ENCODE data around the gene MYMK.

DNA sequence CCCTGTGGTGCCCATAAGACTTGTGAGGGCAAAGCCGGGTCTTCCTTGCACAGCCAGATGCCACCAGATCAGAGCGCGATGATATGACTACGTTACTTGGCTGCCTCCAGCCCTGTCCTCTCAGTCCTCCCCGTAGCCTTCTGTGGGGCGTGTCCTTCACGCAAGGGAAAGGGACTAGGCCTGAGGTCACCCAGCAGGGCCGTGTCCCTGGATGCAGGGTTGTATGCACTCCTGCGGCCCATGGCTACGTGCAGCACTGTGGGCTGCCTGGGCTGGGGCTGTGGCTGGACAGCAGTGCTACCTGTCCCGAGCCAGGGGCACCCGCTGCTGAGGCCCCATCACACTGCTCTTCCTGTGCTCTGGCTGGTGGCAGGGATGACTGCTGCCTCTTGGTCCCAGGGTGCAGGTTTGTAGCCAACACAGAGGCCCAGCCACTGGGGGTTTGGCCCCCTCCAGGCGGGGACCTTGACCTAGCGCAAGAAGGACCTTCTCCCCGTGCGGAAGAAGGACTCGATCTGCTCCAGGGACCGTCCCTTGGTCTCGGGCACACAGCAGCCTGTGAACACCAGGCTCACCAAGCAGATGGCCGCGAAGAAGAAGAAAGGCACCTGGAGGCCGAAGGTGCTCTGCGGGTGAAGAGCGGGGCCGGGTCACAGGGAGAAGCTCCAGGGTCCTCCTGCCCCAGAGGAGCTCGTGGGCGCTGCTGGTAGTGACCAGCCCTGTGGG lies 53.0 kb downstream of the MYMK start:
- TF ChIP-seq, protein P1, sequence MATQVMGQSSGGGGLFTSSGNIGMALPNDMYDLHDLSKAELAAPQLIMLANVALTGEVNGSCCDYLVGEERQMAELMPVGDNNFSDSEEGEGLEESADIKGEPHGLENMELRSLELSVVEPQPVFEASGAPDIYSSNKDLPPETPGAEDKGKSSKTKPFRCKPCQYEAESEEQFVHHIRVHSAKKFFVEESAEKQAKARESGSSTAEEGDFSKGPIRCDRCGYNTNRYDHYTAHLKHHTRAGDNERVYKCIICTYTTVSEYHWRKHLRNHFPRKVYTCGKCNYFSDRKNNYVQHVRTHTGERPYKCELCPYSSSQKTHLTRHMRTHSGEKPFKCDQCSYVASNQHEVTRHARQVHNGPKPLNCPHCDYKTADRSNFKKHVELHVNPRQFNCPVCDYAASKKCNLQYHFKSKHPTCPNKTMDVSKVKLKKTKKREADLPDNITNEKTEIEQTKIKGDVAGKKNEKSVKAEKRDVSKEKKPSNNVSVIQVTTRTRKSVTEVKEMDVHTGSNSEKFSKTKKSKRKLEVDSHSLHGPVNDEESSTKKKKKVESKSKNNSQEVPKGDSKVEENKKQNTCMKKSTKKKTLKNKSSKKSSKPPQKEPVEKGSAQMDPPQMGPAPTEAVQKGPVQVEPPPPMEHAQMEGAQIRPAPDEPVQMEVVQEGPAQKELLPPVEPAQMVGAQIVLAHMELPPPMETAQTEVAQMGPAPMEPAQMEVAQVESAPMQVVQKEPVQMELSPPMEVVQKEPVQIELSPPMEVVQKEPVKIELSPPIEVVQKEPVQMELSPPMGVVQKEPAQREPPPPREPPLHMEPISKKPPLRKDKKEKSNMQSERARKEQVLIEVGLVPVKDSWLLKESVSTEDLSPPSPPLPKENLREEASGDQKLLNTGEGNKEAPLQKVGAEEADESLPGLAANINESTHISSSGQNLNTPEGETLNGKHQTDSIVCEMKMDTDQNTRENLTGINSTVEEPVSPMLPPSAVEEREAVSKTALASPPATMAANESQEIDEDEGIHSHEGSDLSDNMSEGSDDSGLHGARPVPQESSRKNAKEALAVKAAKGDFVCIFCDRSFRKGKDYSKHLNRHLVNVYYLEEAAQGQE (IDR thresholded peaks at IDR 0.05; ENCODE audit: unreplicated experiment): no peak
- TF ChIP-seq, protein P2, sequence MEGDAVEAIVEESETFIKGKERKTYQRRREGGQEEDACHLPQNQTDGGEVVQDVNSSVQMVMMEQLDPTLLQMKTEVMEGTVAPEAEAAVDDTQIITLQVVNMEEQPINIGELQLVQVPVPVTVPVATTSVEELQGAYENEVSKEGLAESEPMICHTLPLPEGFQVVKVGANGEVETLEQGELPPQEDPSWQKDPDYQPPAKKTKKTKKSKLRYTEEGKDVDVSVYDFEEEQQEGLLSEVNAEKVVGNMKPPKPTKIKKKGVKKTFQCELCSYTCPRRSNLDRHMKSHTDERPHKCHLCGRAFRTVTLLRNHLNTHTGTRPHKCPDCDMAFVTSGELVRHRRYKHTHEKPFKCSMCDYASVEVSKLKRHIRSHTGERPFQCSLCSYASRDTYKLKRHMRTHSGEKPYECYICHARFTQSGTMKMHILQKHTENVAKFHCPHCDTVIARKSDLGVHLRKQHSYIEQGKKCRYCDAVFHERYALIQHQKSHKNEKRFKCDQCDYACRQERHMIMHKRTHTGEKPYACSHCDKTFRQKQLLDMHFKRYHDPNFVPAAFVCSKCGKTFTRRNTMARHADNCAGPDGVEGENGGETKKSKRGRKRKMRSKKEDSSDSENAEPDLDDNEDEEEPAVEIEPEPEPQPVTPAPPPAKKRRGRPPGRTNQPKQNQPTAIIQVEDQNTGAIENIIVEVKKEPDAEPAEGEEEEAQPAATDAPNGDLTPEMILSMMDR (conservative IDR thresholded peaks at IDR 0.05; ENCODE audit: low read depth in 2 of 2): no peak
- TF ChIP-seq POLR2AphosphoS5 (IDR thresholded peaks at IDR 0.05; ENCODE audit: low read depth) (0 out of 2 replicates have a peak, but pooled peaks have one; percentile 14), EZH2 (IDR thresholded peaks at IDR 0.05; ENCODE audit: low read depth, unreplicated experiment) (no peak), JUNB (IDR thresholded peaks at IDR 0.05; ENCODE audit: unreplicated experiment) (no peak), EZH2phosphoT487 (IDR thresholded peaks at IDR 0.05; ENCODE audit: unreplicated experiment) (no peak), CREB1 (CRISPR knock-in tag; IDR thresholded peaks at IDR 0.05; ENCODE audit: low read depth) (no peak), ZNF114 (CRISPR knock-in tag; IDR thresholded peaks at IDR 0.05) (no peak), NANOG (IDR thresholded peaks at IDR 0.05; ENCODE audit: borderline replicate concordance) (no peak)
- TF ChIP-seq, protein P3, sequence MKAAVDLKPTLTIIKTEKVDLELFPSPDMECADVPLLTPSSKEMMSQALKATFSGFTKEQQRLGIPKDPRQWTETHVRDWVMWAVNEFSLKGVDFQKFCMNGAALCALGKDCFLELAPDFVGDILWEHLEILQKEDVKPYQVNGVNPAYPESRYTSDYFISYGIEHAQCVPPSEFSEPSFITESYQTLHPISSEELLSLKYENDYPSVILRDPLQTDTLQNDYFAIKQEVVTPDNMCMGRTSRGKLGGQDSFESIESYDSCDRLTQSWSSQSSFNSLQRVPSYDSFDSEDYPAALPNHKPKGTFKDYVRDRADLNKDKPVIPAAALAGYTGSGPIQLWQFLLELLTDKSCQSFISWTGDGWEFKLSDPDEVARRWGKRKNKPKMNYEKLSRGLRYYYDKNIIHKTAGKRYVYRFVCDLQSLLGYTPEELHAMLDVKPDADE (IDR thresholded peaks at IDR 0.05): no peak
- TF ChIP-seq, protein P4, sequence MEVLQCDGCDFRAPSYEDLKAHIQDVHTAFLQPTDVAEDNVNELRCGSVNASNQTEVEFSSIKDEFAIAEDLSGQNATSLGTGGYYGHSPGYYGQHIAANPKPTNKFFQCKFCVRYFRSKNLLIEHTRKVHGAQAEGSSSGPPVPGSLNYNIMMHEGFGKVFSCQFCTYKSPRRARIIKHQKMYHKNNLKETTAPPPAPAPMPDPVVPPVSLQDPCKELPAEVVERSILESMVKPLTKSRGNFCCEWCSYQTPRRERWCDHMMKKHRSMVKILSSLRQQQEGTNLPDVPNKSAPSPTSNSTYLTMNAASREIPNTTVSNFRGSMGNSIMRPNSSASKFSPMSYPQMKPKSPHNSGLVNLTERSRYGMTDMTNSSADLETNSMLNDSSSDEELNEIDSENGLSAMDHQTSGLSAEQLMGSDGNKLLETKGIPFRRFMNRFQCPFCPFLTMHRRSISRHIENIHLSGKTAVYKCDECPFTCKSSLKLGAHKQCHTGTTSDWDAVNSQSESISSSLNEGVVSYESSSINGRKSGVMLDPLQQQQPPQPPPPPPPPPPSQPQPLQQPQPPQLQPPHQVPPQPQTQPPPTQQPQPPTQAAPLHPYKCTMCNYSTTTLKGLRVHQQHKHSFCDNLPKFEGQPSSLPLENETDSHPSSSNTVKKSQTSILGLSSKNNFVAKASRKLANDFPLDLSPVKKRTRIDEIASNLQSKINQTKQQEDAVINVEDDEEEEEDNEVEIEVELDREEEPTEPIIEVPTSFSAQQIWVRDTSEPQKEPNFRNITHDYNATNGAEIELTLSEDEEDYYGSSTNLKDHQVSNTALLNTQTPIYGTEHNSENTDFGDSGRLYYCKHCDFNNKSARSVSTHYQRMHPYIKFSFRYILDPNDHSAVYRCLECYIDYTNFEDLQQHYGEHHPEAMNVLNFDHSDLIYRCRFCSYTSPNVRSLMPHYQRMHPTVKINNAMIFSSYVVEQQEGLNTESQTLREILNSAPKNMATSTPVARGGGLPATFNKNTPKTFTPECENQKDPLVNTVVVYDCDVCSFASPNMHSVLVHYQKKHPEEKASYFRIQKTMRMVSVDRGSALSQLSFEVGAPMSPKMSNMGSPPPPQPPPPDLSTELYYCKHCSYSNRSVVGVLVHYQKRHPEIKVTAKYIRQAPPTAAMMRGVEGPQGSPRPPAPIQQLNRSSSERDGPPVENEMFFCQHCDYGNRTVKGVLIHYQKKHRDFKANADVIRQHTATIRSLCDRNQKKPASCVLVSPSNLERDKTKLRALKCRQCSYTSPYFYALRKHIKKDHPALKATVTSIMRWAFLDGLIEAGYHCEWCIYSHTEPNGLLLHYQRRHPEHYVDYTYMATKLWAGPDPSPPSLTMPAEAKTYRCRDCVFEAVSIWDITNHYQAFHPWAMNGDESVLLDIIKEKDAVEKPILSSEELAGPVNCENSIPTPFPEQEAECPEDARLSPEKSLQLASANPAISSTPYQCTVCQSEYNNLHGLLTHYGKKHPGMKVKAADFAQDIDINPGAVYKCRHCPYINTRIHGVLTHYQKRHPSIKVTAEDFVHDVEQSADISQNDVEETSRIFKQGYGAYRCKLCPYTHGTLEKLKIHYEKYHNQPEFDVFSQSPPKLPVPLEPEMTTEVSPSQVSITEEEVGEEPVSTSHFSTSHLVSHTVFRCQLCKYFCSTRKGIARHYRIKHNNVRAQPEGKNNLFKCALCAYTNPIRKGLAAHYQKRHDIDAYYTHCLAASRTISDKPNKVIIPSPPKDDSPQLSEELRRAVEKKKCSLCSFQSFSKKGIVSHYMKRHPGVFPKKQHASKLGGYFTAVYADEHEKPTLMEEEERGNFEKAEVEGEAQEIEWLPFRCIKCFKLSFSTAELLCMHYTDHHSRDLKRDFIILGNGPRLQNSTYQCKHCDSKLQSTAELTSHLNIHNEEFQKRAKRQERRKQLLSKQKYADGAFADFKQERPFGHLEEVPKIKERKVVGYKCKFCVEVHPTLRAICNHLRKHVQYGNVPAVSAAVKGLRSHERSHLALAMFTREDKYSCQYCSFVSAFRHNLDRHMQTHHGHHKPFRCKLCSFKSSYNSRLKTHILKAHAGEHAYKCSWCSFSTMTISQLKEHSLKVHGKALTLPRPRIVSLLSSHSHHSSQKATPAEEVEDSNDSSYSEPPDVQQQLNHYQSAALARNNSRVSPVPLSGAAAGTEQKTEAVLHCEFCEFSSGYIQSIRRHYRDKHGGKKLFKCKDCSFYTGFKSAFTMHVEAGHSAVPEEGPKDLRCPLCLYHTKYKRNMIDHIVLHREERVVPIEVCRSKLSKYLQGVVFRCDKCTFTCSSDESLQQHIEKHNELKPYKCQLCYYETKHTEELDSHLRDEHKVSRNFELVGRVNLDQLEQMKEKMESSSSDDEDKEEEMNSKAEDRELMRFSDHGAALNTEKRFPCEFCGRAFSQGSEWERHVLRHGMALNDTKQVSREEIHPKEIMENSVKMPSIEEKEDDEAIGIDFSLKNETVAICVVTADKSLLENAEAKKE (CRISPR knock-in tag; IDR thresholded peaks at IDR 0.05): no peak

All from GM23338 (cell line).